SK-N-SH (cell line): ENCODE results near the gene IL15RA. TPM values are rescaled to one million over a fixed set of nuclear protein-coding genes. Genes with fewer than 3 reads are reported as not detected.

Experiments
- CTCF ChIA-PET: fragments of 300-600, 350-600 bp; formaldehyde crosslinking; extraction: SDS; loops from one replicate; lab custom pipeline; 2021; lab: Yijun Ruan, JAX
- POLR2A ChIA-PET: fragments of 350-600 bp; sonication (Branson Sonifier 250); formaldehyde crosslinking; extraction: SDS; loops from one replicate; lab custom pipeline; 2020; ENCODE audit warnings: antibody characterized with exemption, inconsistent platforms; lab: Yijun Ruan, JAX
- DNase-seq: peaks from one replicate; pipeline ENCODE4 v3.0.0; 2012
- H2AFZ ChIP-seq: fragments of 200-600 bp; sonication (generic); 2 replicates; pipeline ENCODE4 v1.8.1; 2016; ENCODE audit warnings: antibody characterized with exemption, mild to moderate bottlenecking, low read depth
- H3F3A ChIP-seq: fragments of 200-600 bp; sonication (generic); replicated peaks from 2 replicates; pipeline ENCODE3; 2016; ENCODE audit warnings: antibody characterized with exemption, mild to moderate bottlenecking; ENCODE audit not compliant: insufficient read depth
- H3K27ac ChIP-seq, 2 experiments: fragments of 200-500 bp in 1 of 2; fragments of 200-600 bp in 1 of 2; sonication (Bioruptor generic) in 1 of 2; sonication (generic), shearing (Covaris generic) in 1 of 2; 2 replicates each; pipeline versions ENCODE4 v1.5.1 to v1.6.1; 2014 to 2016; ENCODE audit warnings: low read depth in 2 of 2, inconsistent platforms in 1 of 2, low read length in 1 of 2, mild to moderate bottlenecking in 1 of 2, mixed read lengths in 1 of 2
- H3K27me3 ChIP-seq: fragments of 200-600 bp; sonication (generic), shearing (Covaris generic); 2 replicates; pipeline ENCODE4 v1.6.1; 2016; ENCODE audit warnings: mixed run types; ENCODE audit not compliant: insufficient read depth
- H3K36me3 ChIP-seq, 2 experiments: fragments of 200-500 bp in 1 of 2; fragments of 200-600 bp in 1 of 2; sonication (Bioruptor generic) in 1 of 2; sonication (generic) in 1 of 2; replicated peaks in 1 of 2; 2 replicates each; pipeline versions ENCODE3 to v1.5.1; 2014 to 2016; ENCODE audit warnings: low read length in 1 of 2, mild to moderate bottlenecking in 1 of 2; ENCODE audit not compliant: insufficient read depth in 2 of 2, control insufficient read depth in 1 of 2
- H3K4me1 ChIP-seq, 2 experiments: fragments of 200-500 bp in 1 of 2; fragments of 200-600 bp in 1 of 2; sonication (Bioruptor generic) in 1 of 2; sonication (generic), shearing (Covaris generic) in 1 of 2; 2 replicates each; pipeline versions ENCODE4 v1.5.1 to v1.6.1; 2014 to 2016; ENCODE audit warnings: low read depth in 1 of 2, low read length in 1 of 2, mixed run types in 1 of 2; ENCODE audit not compliant: insufficient read depth in 2 of 2, control insufficient read depth in 1 of 2
- H3K4me2 ChIP-seq: fragments of 200-600 bp; sonication (generic), shearing (Covaris generic); 2 replicates; pipeline ENCODE4 v1.6.1; 2017; ENCODE audit warnings: mixed run types
- H3K4me3 ChIP-seq, 2 experiments: fragments of 200-500 bp in 1 of 2; fragments of 200-600 bp in 1 of 2; sonication (Bioruptor generic) in 1 of 2; sonication (generic), shearing (Covaris generic) in 1 of 2; 2 replicates each; pipeline versions ENCODE4 v1.5.1 to v1.8.1; 2014 to 2016; ENCODE audit warnings: low read depth in 2 of 2, inconsistent platforms in 1 of 2, low read length in 1 of 2, mild to moderate bottlenecking in 1 of 2, mixed read lengths in 1 of 2, moderate library complexity in 1 of 2
- H3K79me2 ChIP-seq: fragments of 200-600 bp; sonication (generic); 2 replicates; pipeline ENCODE4 v1.8.1; 2017; ENCODE audit warnings: mild to moderate bottlenecking; ENCODE audit not compliant: insufficient read depth
- H3K9ac ChIP-seq: fragments of 200-600 bp; sonication (generic); 2 replicates; pipeline ENCODE4 v1.6.1; 2017; ENCODE audit warnings: mixed run types
- H3K9me2 ChIP-seq: fragments of 200-600 bp; sonication (generic); 2 replicates; pipeline ENCODE4 v1.6.1; 2017; ENCODE audit warnings: mixed run types
- H3K9me3 ChIP-seq: fragments of 200-600 bp; sonication (generic); 2 replicates; pipeline ENCODE4 v1.6.1; 2017; ENCODE audit warnings: mixed run types, mild to moderate bottlenecking, moderate library complexity
- H4K20me1 ChIP-seq: fragments of 200-600 bp; sonication (generic); 2 replicates; pipeline ENCODE4 v1.6.1; 2017; ENCODE audit warnings: mild to moderate bottlenecking, mixed run types; ENCODE audit not compliant: insufficient read depth
- EP300 ChIP-seq, 2 experiments: IDR thresholded peaks; 2 replicates each; pipeline versions ENCODE4 v1.4.0 to v1.6.1; 2012; ENCODE audit warnings: borderline replicate concordance in 1 of 2, low read depth in 1 of 2, low read length in 1 of 2
- FOSL2 ChIP-seq: IDR thresholded peaks from 2 replicates; pipeline ENCODE4 v1.4.0; 2012; ENCODE audit warnings: low read depth, mild to moderate bottlenecking, moderate library complexity, borderline replicate concordance
- GABPA ChIP-seq: IDR thresholded peaks from 2 replicates; pipeline ENCODE4 v1.4.0; 2012; ENCODE audit warnings: low read depth, mild to moderate bottlenecking
- IRF3 ChIP-seq: fragments of 150-350 bp; IDR thresholded peaks from 2 replicates; pipeline ENCODE4 v1.6.1; 2016; ENCODE audit warnings: mild to moderate bottlenecking, low read depth, low read length
- JUND ChIP-seq: IDR thresholded peaks from 2 replicates; pipeline ENCODE4 v1.4.0; 2012
- MEF2A ChIP-seq: IDR thresholded peaks from 2 replicates; pipeline ENCODE4 v1.4.0; 2012; ENCODE audit warnings: low read depth, borderline replicate concordance
- MXI1 ChIP-seq: IDR thresholded peaks from 2 replicates; pipeline ENCODE4 v1.6.1; 2012; ENCODE audit warnings: mild to moderate bottlenecking, low read depth, low read length, improper control_type of control experiment
- RAD21 ChIP-seq: IDR thresholded peaks from 2 replicates; pipeline ENCODE4 v1.6.1; 2012; ENCODE audit warnings: mild to moderate bottlenecking, low read length
- RFX5 ChIP-seq: IDR thresholded peaks from 2 replicates; pipeline ENCODE4 v1.6.1; 2012; ENCODE audit warnings: mild to moderate bottlenecking, improper control_type of control experiment, low read length
- SIN3A ChIP-seq: IDR thresholded peaks from 2 replicates; pipeline ENCODE4 v1.6.1; 2012; ENCODE audit warnings: low read depth, mild to moderate bottlenecking, low read length, moderate library complexity, borderline replicate concordance
- TCF12 ChIP-seq: IDR thresholded peaks from 2 replicates; pipeline ENCODE4 v1.4.0; 2012
- TEAD4 ChIP-seq: IDR thresholded peaks from 2 replicates; pipeline ENCODE4 v1.4.0; 2012; ENCODE audit warnings: mild to moderate bottlenecking, borderline replicate concordance; ENCODE audit not compliant: insufficient read depth
- USF2 ChIP-seq: fragments of 150-350 bp; IDR thresholded peaks from 2 replicates; pipeline ENCODE4 v1.6.1; 2017; ENCODE audit warnings: antibody characterized with exemption, low read length, low read depth, borderline replicate concordance
- YY1 ChIP-seq: IDR thresholded peaks from 2 replicates; pipeline ENCODE4 v1.4.0; 2012; ENCODE audit warnings: low read depth, mild to moderate bottlenecking
- WGBS: methylation state at CpG from one replicate; pipeline ENCODE4 v1.1.6; 2017; ENCODE audit warnings: low lambda C conversion rate; 5-methylcytosine and 5-hydroxymethylcytosine counted together
- polyA plus RNA-seq, 3 experiments: library from polyadenylated mRNA; depleted of rRNA; stranded (reverse); fragments of >200 nt; gene quantifications; 2 replicates each; pipeline ENCODE4 v1.2.3, GENCODE V29; 2012
- TF ChIP-seq, protein P1 (sequence below): IDR thresholded peaks from 2 replicates; pipeline ENCODE4 v1.4.0; 2012; ENCODE audit warnings: low read depth, borderline replicate concordance
- TF ChIP-seq, protein P2 (sequence below): IDR thresholded peaks from 2 replicates; pipeline ENCODE4 v1.4.0; 2012; ENCODE audit warnings: low read depth, borderline replicate concordance

Gene IL15RA
- polyA plus RNA-seq, 1 of the 3 experiments (the other 2 are of a cell fraction) = 2.1 TPM

GRCh38 chr10:5983774-5984173 is 6.4 kb upstream of the IL15RA start:
- no peak overlapping the region for H3K9ac ChIP-seq
- DNase-seq = no peak
- peaks cover 19% of the 10 kb centered on the region; the same call in 1 of the 2 replicates for H3K27me3 ChIP-seq
- no peaks in the 10 kb centered on the region for H3K36me3 ChIP-seq
- no peak overlapping the region for H3K4me3 ChIP-seq
- WGBS = 48% methylated on average over 9 of the region's 9 CpGs
- H3K79me2 ChIP-seq = no peaks in the 10 kb centered on the region
- H3F3A ChIP-seq = peaks cover 9% of the 10 kb centered on the region
- ChIA-PET POLR2A (no interaction called here), CTCF (interaction anchor here (1.4 kb wide), 1 partner anchor 30 kb away, joined by 4 read pairs; no protein-coding TSS in a partner anchor)
- no peak for TF ChIP-seq YY1
- TF ChIP-seq MEF2A = no peak
- TF ChIP-seq FOSL2 = no peak
- TF ChIP-seq TCF12 = no peak
- TF ChIP-seq, protein P1, sequence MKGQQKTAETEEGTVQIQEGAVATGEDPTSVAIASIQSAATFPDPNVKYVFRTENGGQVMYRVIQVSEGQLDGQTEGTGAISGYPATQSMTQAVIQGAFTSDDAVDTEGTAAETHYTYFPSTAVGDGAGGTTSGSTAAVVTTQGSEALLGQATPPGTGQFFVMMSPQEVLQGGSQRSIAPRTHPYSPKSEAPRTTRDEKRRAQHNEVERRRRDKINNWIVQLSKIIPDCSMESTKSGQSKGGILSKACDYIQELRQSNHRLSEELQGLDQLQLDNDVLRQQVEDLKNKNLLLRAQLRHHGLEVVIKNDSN = no peak
- TF ChIP-seq, protein P2, sequence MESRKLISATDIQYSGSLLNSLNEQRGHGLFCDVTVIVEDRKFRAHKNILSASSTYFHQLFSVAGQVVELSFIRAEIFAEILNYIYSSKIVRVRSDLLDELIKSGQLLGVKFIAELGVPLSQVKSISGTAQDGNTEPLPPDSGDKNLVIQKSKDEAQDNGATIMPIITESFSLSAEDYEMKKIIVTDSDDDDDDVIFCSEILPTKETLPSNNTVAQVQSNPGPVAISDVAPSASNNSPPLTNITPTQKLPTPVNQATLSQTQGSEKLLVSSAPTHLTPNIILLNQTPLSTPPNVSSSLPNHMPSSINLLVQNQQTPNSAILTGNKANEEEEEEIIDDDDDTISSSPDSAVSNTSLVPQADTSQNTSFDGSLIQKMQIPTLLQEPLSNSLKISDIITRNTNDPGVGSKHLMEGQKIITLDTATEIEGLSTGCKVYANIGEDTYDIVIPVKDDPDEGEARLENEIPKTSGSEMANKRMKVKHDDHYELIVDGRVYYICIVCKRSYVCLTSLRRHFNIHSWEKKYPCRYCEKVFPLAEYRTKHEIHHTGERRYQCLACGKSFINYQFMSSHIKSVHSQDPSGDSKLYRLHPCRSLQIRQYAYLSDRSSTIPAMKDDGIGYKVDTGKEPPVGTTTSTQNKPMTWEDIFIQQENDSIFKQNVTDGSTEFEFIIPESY = no peak
- TF ChIP-seq GABPA = no peak
- TF ChIP-seq SIN3A = no peak
- TF ChIP-seq RFX5 = no peak
- H3K9me3 ChIP-seq = no peaks in the 10 kb centered on the region; the same call in 1 of the 2 replicates
- H3K4me2 ChIP-seq = no peak overlapping the region
- no peaks in the 10 kb centered on the region for H3K9me2 ChIP-seq
- no peak overlapping the region for H3K27ac ChIP-seq
- H3K4me1 ChIP-seq = no peaks in the 10 kb centered on the region
- H2AFZ ChIP-seq = no peak overlapping the region
- H4K20me1 ChIP-seq = no peaks in the 10 kb centered on the region

GRCh38 chr10:5981529-5981928 is 4.2 kb upstream of the IL15RA start:
- H3F3A ChIP-seq = peaks cover 10% of the 10 kb centered on the region
- no peaks in the 10 kb centered on the region for H3K79me2 ChIP-seq
- no peak overlapping the region for H3K9ac ChIP-seq
- H2AFZ ChIP-seq = no peak overlapping the region
- ChIA-PET POLR2A (no interaction called here), CTCF (interaction anchor here (0.9 kb wide), 1 partner anchor 105 kb away, joined by 3 read pairs; no protein-coding TSS in a partner anchor)
- WGBS = 54% methylated on average over 9 of the region's 9 CpGs
- no peaks in the 10 kb centered on the region for H4K20me1 ChIP-seq
- H3K27me3 ChIP-seq = peaks cover 26% of the 10 kb centered on the region; the same call in 1 of the 2 replicates
- H3K9me3 ChIP-seq = no peaks in the 10 kb centered on the region; the same call in 1 of the 2 replicates
- no peaks in the 10 kb centered on the region; a peak in 1 of 4 replicates for H3K4me1 ChIP-seq
- DNase-seq = no peak
- no peaks in the 10 kb centered on the region for H3K9me2 ChIP-seq
- no peak overlapping the region for H3K27ac ChIP-seq
- no peak overlapping the region for H3K4me3 ChIP-seq
- no peaks in the 10 kb centered on the region for H3K36me3 ChIP-seq
- H3K4me2 ChIP-seq = no peak overlapping the region
- TF ChIP-seq FOSL2 (no peak), JUND (no peak), USF2 (no peak), EP300 (IDR thresholded peaks at IDR 0.05; ENCODE audit: borderline replicate concordance in 1 of 2, low read depth in 1 of 2, low read length in 1 of 2) (no peak), RAD21 (no peak), TEAD4 (no peak), IRF3 (no peak), MXI1 (no peak)
- TF ChIP-seq, protein P2 = no peak
